HG03025 (cell line): ENCODE data around the gene AMOTL2.

Source experiments
- ATAC-seq: cut with Tn5 transposase; IDR thresholded peaks from one replicate; pipeline ENCODE4 v1.9.1; 2021; ENCODE audit warnings: mild to moderate bottlenecking, moderate library complexity; ENCODE audit not compliant: unreplicated experiment, low FRiP score

AMOTL2 gene

GRCh38 chr3:134366928-134367811, 7.1 kb downstream of the AMOTL2 start:
- no peak for ATAC-seq

- ATAC-seq: no peak
These were observed 7.9 kb downstream of the AMOTL2 start for GRCh38 chr3:134366221-134366927.

DNA sequence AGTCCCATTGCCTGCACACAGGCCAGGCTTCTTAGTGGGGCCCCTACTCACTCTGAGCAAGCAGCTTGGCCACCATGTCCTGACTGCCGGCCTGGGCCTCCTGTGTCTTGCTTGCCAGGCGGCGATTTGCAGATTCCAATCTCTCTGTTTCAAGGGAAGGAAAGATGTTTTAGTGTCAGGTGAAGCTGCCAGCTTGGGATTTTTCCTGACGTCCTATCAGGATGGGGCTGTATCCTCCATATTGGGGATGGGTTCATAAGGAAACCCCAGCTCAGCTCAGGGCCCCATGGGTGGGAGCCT, 8.5 kb downstream of the AMOTL2 start:
- ATAC-seq: no peak

DNA sequence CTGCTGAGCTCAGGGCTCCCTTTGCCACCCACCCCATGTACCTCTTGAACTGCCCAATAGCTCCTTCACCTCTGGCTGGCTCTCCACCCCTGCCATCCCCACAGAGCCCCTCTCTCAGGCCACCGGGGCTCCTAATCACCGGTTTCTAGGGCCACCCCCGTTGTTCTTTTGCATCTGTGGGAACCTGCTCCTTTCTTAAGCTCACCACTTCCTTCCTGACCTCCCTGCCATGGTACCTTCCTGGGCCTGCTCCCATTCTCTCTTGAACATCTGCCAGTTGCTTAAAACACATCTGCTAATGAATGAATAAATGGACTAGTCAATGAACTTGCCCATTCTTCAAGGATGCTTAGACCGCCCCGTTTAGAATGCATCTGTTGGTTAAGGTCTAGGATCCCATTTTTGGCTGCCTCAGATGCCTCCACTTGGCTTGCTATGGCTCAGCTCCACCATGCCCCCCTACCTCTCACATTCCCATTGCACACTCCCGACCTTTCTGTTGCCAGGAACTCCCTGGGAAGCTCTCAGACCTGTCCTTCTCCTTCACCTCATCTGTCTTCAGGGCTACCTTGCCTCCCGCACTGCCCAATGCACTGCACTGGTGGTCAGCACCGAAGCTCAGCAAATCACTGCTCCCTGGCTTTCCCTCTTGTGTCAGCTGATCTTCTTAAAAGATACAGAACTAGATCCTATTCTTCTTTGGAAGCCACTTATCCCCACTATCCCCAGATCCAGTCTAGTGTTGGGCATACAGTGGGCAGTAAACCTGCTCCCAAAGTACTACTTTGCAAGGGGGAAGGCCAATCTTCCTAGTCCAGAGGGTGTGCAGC, 9.1 kb downstream of the AMOTL2 start:
- no peak for ATAC-seq

GRCh38 chr3:134364061-134364935, 9.9 kb downstream of the AMOTL2 start:
- no peak for ATAC-seq

- no peak for ATAC-seq
These were observed 10.9 kb downstream of the AMOTL2 start for GRCh38 chr3:134363381-134363755.

GRCh38 chr3:134362670-134363380, 11.4 kb downstream of the AMOTL2 start:
- no peak for ATAC-seq

- ATAC-seq: no peak
These were observed 12.0 kb downstream of the AMOTL2 start for GRCh38 chr3:134362221-134362620.

DNA sequence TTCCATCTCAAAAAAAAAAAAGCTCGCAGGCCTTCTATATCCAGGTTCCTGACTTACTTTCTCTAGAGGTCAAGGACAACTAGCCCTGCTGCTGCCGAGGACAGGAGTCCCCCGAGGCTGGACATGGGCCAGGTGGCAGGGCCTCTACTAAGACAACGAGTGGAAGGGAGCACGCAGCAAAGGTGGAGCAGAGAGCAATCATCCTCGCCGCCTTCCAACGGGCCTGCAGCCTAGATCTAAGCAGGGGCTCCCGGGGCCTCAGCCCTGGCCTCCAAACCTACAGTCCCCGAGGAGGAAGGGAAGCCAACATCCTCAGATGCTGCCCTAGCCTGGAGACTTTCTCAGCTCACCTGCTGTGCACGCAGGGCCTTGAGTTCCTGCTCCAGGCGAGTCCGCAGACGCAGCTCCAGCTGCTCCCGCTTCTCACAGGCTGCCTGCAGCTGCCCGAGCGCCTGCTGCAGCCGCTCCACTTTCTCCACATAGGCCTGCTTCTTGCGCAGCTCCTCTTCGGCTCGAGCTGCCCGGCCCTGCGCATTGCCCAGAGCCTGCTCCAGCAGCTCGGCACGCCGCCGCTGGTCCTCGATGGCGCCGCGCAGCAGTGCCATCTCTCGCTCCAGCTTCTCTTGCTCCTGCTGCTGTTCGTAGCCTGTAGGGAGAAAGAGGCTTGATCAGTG, 12.9 kb downstream of the AMOTL2 start:
- no peak for ATAC-seq

DNA sequence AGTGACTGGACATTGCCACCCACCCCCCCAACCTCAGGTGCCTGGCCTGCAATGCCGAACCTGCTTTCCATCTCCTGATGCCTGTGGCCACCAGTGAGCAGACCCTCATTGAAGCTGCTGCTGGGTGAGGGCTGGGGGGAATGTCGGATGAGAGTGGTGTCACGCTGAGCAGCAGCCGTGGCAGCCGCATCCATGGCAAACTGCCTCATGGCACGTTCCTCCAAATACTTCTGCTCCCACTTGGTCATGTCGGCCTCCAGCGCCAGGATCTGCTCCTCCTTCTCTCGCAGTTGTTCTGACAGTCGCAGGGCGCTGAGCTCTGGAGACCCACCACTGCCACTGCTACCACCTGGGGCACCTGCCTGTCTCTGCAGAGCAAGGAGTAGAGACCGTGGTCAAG, 14.2 kb downstream of the AMOTL2 start:
- no peak for ATAC-seq

- ATAC-seq: no peak
These were observed 14.9 kb downstream of the AMOTL2 start for GRCh38 chr3:134359121-134360010.

- no peak for ATAC-seq
These were observed 16.1 kb downstream of the AMOTL2 start for GRCh38 chr3:134357914-134358811.

DNA sequence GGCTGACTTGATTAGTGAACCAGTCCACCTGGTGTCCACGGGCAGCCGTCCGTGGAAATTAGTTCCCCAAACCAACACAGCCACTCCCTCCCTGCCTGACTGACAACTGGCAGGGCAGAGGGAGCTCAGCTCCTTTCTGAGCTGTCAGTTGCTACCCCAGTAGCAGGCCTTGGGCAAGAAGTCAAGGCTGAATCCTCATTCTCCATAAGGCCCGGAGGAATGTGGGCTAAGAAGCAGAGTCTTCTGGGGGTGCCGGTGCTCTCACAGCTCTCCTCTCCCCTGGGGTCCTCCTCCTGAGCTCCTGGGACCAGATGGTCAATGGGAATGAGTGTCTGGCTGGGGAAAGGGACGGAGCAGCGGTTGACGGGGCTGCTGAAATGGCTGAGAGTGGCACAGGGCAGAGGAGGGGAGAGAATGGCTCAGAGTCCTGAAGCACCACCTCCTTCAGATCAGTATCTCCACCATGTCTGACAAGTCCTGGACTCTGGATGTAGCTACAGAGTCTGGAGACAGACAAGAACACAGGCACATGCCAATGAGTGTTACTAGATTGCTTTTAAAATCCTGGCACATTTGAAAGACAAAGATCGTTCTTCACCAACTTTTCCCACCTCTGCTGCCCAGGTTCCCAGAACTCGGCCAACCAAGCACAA, 16.9 kb downstream of the AMOTL2 start:
- ATAC-seq: no peak

GRCh38 chr3:134356411-134357040, 17.7 kb downstream of the AMOTL2 start:
- no peak for ATAC-seq

GRCh38 chr3:134355416-134355815, 18.8 kb downstream of the AMOTL2 start:
- ATAC-seq: no peak

DNA sequence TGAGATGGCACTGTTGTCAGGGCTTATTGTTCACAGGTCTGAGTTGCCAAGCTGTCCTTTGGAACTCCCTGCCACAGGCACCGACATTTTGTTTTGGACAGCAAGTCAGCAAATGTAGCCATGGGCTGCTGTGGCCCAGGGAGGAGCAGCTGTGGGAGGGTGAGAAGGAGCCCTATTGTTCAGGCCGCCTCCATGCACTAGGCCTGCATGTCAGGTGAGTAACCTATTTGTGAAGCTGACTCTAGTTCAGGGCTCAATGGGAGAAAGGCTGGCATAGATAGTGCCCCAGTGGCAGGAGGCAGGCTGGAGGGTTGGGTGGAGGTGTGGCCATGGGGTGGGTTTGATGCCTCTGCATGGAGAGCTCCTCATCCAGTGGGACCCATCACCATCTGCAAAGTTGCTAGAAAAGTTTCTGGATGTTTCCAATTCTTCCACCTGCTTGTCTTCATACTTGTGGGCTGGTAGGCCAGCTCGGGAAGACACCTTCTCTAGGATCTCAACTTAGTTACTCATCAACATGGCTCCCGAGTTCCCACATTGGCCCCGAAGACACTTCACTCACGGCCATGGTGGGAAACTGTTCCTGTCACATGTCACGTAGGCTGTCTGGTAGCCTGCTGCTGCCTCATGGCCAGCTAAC, 19.5 kb downstream of the AMOTL2 start:
- no peak for ATAC-seq
